Right lobe of liver (tissue), 4 donors: ENCODE results near the gene SEMA3C.

ENCODE experiments used
- CTCF ChIP-seq, 4 donors: fragments of 200-600 bp in 3 of 4; fragments of 450-650 bp in 1 of 4; IDR thresholded peaks; one replicate each; pipeline versions ENCODE4 v1.5.1 to v1.8.0; 2016 to 2022; ENCODE audit warnings: antibody characterized with exemption in 4 of 4, mild to moderate bottlenecking in 2 of 4
- POLR2A ChIP-seq: fragments of 450-650 bp; IDR thresholded peaks from one replicate; pipeline ENCODE4 v1.6.1; 2017; ENCODE audit warnings: antibody characterized with exemption, mild to moderate bottlenecking
- donor health status: DM: no; HTN: no; CAD: no.
- donor health status: DM: no; HTN: no; CAD: no.
- donor health status: DM: no; HTN: yes; CAD: no.

DNA sequence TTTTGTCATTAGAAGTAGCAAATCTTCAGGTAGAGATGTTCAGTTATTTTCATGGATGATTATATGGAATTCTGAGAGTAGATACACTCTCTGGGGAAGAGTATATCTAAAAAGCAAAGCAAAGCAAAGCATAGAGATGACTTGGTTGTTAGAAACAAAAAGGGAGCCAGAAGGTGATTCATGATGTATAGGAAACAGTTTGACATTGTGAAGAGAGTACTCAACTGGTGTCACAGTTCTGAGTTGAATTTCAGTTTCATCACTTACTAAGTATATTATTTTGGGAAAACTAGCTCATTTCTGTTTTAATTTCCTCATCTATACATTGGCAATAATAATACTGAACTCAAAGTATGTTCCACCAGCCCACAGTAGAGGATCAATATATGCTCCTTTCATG, 86.8 kb downstream of the SEMA3C start:
- TF ChIP-seq CTCF (IDR thresholded peaks at IDR 0.05) (no peak), POLR2A (no peak)
